GM13976 (cell line): Measurements from ENCODE around the gene ARHGAP42.
"Not testable (repeated sequence)": the region's sequence is repeated elsewhere in the genome, so short reads cannot be mapped to it uniquely, and the experiment has no call there.

Source experiments
- DNase-seq: peaks from one replicate; pipeline ENCODE4 v3.0.0; 2012; ENCODE audit warnings: low spot score
- CTCF ChIP-seq: IDR thresholded peaks from 2 replicates; pipeline ENCODE4 v1.5.1; 2012; ENCODE audit warnings: borderline replicate concordance, mild to moderate bottlenecking; ENCODE audit not compliant: insufficient read depth; ENCODE audit errors: extremely low read depth, missing control alignments, control extremely low read depth
- in situ Hi-C: fragments of 300-500 bp; cut with MboI; formaldehyde crosslinking; loops from one replicate; pipeline ENCODE4 v1.12.0; 2022; ENCODE audit warnings: low sequenced_read_pairs, mixed read lengths, inconsistent platforms; ENCODE audit not compliant: unreplicated experiment

The ARHGAP42 gene

DNA sequence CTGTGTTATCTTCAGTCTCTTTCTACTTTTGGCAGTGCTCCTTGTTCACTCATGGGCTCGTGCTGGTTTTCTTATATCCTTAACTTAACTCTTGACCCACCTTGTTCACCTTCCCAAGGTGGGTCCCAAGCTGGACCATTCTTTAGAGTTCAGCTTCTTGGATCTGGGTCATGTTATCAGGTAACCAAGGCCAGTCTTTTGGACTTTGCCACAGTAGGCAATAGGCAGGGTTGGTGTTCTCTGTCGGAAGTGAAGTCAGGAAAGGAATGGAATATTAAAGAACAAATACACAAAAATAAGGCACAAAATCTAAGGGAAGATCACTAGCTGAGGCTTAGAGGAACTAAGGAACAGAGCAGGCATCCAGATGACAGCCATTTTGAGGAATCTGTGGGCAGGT, 202.7 kb downstream of the ARHGAP42 start:
- in situ Hi-C loops = no loop called here
- DNase-seq = no peak
- TF ChIP-seq CTCF = no peak

GRCh38 chr11:100890789-100891188, 203.7 kb downstream of the ARHGAP42 start:
- in situ Hi-C loops = no loop called here
- no peak for TF ChIP-seq CTCF
- DNase-seq = no peak

DNA sequence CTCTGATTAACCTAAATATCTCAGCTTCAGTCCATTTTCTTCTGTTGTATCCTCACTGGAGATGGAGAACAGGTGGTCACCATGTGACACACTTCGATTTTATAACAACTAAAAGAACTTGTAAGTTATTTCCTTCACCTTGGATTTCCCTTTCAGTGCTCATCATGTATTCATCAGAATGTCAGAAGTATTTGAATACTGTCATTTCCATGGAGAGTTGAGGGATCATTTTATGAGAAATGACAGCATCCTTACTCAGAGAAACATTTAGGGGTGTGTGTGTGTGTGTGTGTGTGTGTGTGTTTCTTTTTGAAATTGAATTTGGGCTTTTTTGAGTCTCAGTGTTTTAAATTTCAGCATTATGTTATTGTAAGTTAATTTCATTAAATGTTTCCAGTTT, 205.8 kb downstream of the ARHGAP42 start:
- TF ChIP-seq CTCF = no peak
- in situ Hi-C loops = no loop called here

GRCh38 chr11:100895449-100895848, 208.4 kb downstream of the ARHGAP42 start:
- no peak for DNase-seq
- TF ChIP-seq CTCF = no peak
- in situ Hi-C loops = no loop called here

More for the DNA sequence above, 205.8 kb downstream of the ARHGAP42 start:
- DNase-seq = no peak

- in situ Hi-C loops, DNase-seq: not testable (repeated sequence)
Measured at GRCh38 chr11:100895976-100896375, 208.9 kb downstream of the ARHGAP42 start.

- DNase-seq, in situ Hi-C loops: not testable (repeated sequence)
Measured at GRCh38 chr11:100901471-100901870, 214.4 kb downstream of the ARHGAP42 start.

DNA sequence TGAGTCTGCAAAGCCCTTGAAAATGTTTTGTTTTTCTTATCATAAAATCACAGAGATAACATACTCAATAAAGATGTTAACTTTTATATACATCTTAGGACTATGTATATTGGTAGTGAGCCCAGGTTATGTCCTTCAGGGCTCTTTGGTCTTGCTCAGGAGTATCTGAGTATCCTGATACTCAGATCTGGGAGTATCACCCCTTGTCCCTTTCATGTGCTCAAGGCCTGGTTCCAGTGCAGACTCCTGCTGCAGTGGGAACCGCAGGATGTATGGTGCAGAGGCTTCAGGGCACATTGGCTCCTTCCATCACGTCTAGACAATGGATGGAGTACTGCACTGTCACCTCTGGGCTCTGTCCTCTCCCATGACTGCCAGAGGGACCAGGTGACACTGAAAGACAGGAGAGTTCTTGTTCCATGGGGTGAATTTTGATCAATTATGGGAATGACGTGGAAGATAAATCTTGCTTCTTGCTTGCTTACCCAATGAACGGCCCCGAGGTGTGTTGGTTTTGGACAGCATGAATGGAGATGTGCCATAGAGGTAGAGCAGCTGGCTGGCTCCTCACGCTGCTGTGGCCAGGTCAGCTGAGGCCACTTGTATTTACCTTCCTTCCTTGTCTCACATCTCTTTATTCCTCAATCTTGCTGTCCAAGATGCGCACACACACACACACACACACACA, 215.5 kb downstream of the ARHGAP42 start:
- DNase-seq = no peak
- TF ChIP-seq CTCF = no peak
- in situ Hi-C loops = no loop called here

DNA sequence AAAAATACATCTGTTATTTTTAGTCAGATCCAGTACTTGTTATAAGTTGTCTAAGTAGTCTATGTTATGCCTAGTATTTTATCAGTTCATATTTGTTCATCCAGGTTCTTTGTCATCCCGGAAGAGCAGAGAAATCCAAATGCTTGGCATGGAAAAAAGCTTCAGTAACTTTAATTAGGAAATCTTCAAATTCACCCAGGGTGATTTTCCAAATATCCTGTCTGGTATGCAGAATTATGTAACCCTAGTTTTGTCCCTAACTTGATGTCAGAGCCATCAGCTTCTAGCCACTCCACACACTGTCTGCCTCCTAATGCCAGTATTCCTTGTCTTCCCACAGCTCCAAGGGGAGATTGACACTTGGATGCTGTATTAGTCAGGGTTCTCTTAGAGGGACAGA, 216.2 kb downstream of the ARHGAP42 start:
- in situ Hi-C loops = no loop called here
- no peak for DNase-seq
- no peak for TF ChIP-seq CTCF
